Heart left ventricle (tissue), 16 donors: ENCODE data around the gene HSPA4. TPM values are rescaled to one million over a fixed set of nuclear protein-coding genes. Genes with fewer than 3 reads are reported as not detected.
"Not testable (repeated sequence)": the region's sequence is repeated elsewhere in the genome, so short reads cannot be mapped to it uniquely, and the experiment has no call there.

Experiments used
- ATAC-seq, 4 donors: fragments of 200-7000 bp; cut with Tn5 transposase; one replicate each; pipeline ENCODE4 v1.9.1; 2020 to 2022; ENCODE audit warnings: moderate library complexity in 4 of 4, mild to moderate bottlenecking in 3 of 4, moderate number of reproducible peaks in 1 of 4
- DNase-seq, 5 donors: peaks; one replicate each; pipeline ENCODE4 v3.0.0-alpha.2; 2020
- H3K27ac ChIP-seq, 12 donors: fragments of 200-600 bp; sonication (generic) in 4 of 12; one replicate each; pipeline versions ENCODE4 v1.5.0 to v1.8.0; 2016 to 2022; ENCODE audit warnings: mild to moderate bottlenecking in 2 of 12
- H3K27me3 ChIP-seq, 9 donors: fragments of 200-600 bp; sonication (generic) in 2 of 9; one replicate each; pipeline versions ENCODE4 v1.5.1 to v1.8.0; 2016 to 2022; ENCODE audit warnings: mild to moderate bottlenecking in 3 of 9
- H3K36me3 ChIP-seq, 9 donors: fragments of 200-600 bp; sonication (generic) in 2 of 9; one replicate each; pipeline versions ENCODE4 v1.5.0 to v1.8.0; 2018 to 2022; ENCODE audit warnings: mild to moderate bottlenecking in 2 of 9
- H3K4me1 ChIP-seq, 12 donors: fragments of 200-600 bp; sonication (generic) in 4 of 12; one replicate each; pipeline versions ENCODE4 v1.5.0 to v1.8.0; 2016 to 2022; ENCODE audit warnings: mild to moderate bottlenecking in 3 of 12
- H3K4me3 ChIP-seq, 12 donors: fragments of 200-600 bp; sonication (generic) in 4 of 12; one replicate each; pipeline versions ENCODE4 v1.5.0 to v1.8.0; 2017 to 2022; ENCODE audit warnings: mild to moderate bottlenecking in 9 of 12, moderate library complexity in 4 of 12
- H3K9me3 ChIP-seq, 12 donors: fragments of 200-600 bp; sonication (generic) in 4 of 12; one replicate each; pipeline versions ENCODE4 v1.5.0 to v1.8.0; 2016 to 2022; ENCODE audit warnings: mild to moderate bottlenecking in 1 of 12
- POLR2A ChIP-seq, 2 donors: fragments of 450-650 bp; IDR thresholded peaks; one replicate each; pipeline ENCODE4 v1.6.1; 2017; ENCODE audit warnings: antibody characterized with exemption in 2 of 2, mild to moderate bottlenecking in 2 of 2, moderate library complexity in 2 of 2
- WGBS, 4 donors: extraction: QIAGEN DNeasy Blood & Tissue Kit in 2 of 4; methylation state at CpG; one replicate each; pipeline versions ENCODE4 v1.1.5 to v1.1.7; 2013 to 2018; 5-methylcytosine and 5-hydroxymethylcytosine counted together
- intact Hi-C, 10 donors: fragments of 100-400 bp; cut with DNase I; formaldehyde crosslinking; loops; one replicate each; pipeline versions ENCODE4 v1.11.1 to v1.14.2; 2022
- polyA plus RNA-seq, 2 donors: library from polyadenylated mRNA; stranded (reverse); fragments of 200-250 nt; gene quantifications; one replicate each; pipeline ENCODE4 v1.2.3, GENCODE V29; 2013
- total RNA-seq, 9 donors: library from RNA; depleted of rRNA in 2 of 9; stranded (reverse); fragments of >200 nt in 2 of 9; fragmentation: NEBNext Ultra II Directional in 3 of 9; extraction: Animal tissue kit (Norgen Biotek cat#: 25700) in 3 of 9; gene quantifications; one replicate each; pipeline versions ENCODE4 v1.1.0 to v1.2.4, GENCODE V29; 2016 to 2023
- TF ChIP-seq, protein P1 (sequence below), 12 donors: fragments of 200-600 bp; sonication (generic) in 4 of 12; IDR thresholded peaks; one replicate each; pipeline versions ENCODE4 v1.5.0 to v1.8.0; 2018 to 2022; ENCODE audit warnings: antibody characterized with exemption in 12 of 12, mild to moderate bottlenecking in 5 of 12
- donor health status: ischemic (EF 13 %, LVEDD 7.1; RV severe dilation, severe dysfunction).
- donor health status: healthy with polysubstance abuse.
- donor health status: DM: no; HTN: yes; CAD: no.
- donor health status: DM: no; HTN: no; CAD: no.
- donor health status: ischemic (EF 25% LVEDD 6.9; RV normal size, moderate dysfunction).
- donor health status: ischemic (EF 25% LVEDD 5.7; RV mildly dilated, moderate dysfunction).
- donor health status: healthy.
- donor health status: DM: yes; HTN: yes; CAD: no.
- donor health status: ischemic (EF 35%, LVEDD 5.7; RV mildly dilated, moderate dysfunction).
- donor health status: nonischemic (EF 11% LVEDD 7.7; RV severe dilation, severe dysfunction).
- donor health status: DM: yes; HTN: yes; CAD: no.
- donor health status: PGD.
- donor health status: ischemic (EF 29% LVEDD 5.4; RV normal size, mild dysfunction).
- donor health status: nonischemic (EF 23%, LVEDD 6.1; RV moderate dilation, normal function).

Gene HSPA4
- total and polyA plus RNA-seq, 11 donors = 57.5 to 132 (median 98.5) TPM

DNA sequence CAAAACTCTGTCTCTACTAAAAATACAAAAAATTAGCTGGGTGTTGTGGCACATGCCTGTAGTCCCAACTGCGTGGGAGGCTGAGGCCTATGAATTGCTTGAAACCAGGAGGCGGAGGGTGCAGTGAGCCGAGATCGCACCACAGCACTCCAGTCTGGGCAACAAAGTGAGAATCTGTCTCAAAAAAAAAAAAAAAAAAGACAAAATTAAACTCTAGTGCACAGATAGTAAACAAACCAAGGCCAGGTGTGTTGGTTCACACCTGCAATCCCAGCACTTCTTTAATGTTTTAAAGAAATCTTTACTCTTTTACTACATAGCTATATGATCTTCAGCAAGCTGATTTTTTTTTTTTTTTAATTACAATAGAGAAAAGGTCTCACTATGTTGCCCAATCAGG, 33.8 kb upstream of the HSPA4 start:
- H3K27me3 ChIP-seq = no peaks in the 10 kb centered on the region
- WGBS, 4 donors = 73 to 93% (median 84%) methylated on average over 4 of the region's 4 CpGs
- intact Hi-C loops = no loop called here

DNA sequence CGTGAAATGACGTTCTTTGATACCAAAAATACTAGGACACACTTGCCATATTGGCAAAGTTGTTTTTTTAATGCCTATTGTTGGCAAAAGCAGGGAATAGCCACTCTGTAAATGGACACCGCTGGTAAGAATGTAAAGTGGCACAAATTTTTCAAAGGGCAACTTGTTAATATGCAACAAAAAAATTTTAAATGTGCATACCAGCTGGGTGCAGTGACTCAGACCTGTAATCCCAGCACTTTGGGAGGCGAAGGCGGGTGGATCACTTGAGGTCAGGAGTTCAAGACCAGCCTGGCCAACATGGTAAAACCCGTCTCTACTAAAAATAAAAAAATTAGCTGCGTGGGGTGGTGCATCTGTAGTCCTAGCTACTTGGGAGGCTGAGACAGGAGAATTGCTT, 32.3 kb upstream of the HSPA4 start:
- H3K9me3 ChIP-seq, H3K4me1 ChIP-seq, ATAC-seq, H3K27me3 ChIP-seq, intact Hi-C loops, DNase-seq, H3K27ac ChIP-seq, H3K4me3 ChIP-seq: not testable (repeated sequence)
- H3K36me3 ChIP-seq = peaks cover 0 to 58% (median 38%) of the 10 kb centered on the region in 9 donors
- 93 to 95% (median 95%) methylated on average over 7 of the region's 7 CpGs for WGBS, 4 donors

More for the DNA sequence above, 33.8 kb upstream of the HSPA4 start:
- peaks cover 0 to 57% (median 38%) of the 10 kb centered on the region in 9 donors for H3K36me3 ChIP-seq
- H3K27ac ChIP-seq = no peak overlapping the region
- ATAC-seq (no peak), DNase-seq (no peak)
- H3K4me3 ChIP-seq = no peak overlapping the region
- H3K4me1 ChIP-seq = no peaks in the 10 kb centered on the region
- H3K9me3 ChIP-seq = no peaks in the 10 kb centered on the region
- no peak for TF ChIP-seq POLR2A (IDR thresholded peaks at IDR 0.05)

DNA sequence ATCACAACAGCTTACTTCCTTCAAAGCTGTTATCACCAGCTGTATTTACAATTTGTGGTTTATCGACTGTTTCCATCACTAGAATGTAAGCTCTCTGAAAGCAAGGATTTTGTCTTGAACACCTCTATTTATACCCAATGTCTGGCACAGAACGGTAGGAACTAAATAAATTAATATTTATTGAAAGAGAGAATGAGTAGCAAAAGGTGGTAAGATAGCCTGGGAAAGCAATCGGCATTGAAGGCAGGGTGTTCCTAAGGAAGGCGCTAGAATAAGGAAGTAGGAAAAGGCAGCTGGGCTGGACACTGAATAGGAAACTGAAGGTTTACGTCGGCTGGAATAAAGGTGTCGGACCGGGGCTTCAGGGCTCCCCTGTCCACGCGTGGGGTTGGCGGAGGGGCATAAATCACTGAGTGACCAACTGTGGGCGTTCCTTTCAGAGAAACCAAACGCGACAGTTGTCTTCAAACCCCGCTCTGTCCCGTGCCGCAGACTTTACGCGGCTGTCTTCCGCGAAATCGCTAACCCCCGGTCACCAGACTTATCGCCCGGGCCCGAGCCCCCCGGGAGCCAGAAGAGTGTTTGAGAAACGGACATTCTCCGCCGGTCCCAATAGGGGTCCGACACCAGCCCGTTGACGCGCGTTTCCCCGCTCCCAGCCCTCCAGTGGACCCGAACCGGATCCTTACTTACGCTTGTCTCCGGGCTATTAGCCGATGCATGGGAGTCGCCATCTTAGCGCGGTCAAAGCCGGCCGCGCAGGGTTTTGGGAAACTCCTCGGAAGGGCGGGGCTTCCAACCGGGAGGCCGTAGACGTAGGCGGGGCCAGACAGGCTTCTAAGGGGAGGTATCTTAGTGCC, 25.8 kb upstream of the HSPA4 start, which contains the start of gene ZCCHC10:
ZCCHC10 (minus strand) TSS at position 746 of the 860 bp plus-strand sequence; CDS start at position 734, 12 bp downstream.
- 0 to 1% (median 1%) methylated on average over 29 to 53 of the region's 53 CpGs for WGBS, 4 donors
- DNase-seq = peak; percentile 93 to 96 (median 95)
- H3K27ac ChIP-seq = peak within 1 kb of the TSS; percentile 75 to 97 (median 93)
- intact Hi-C loops = loop anchor here in 3 of 10 donors (1.0 to 10.0 kb wide), 3 partner anchors 25 to 63 kb away; partner anchors contain the start of gene AFF4 (in 2 of the 3)
- no peaks in the 10 kb centered on the region for H3K27me3 ChIP-seq
- H3K9me3 ChIP-seq = no peaks in the 10 kb centered on the region
- TF ChIP-seq POLR2A (IDR thresholded peaks at IDR 0.05) = peak in 1 of 2 donors; percentile 75
- TF ChIP-seq, protein P1, sequence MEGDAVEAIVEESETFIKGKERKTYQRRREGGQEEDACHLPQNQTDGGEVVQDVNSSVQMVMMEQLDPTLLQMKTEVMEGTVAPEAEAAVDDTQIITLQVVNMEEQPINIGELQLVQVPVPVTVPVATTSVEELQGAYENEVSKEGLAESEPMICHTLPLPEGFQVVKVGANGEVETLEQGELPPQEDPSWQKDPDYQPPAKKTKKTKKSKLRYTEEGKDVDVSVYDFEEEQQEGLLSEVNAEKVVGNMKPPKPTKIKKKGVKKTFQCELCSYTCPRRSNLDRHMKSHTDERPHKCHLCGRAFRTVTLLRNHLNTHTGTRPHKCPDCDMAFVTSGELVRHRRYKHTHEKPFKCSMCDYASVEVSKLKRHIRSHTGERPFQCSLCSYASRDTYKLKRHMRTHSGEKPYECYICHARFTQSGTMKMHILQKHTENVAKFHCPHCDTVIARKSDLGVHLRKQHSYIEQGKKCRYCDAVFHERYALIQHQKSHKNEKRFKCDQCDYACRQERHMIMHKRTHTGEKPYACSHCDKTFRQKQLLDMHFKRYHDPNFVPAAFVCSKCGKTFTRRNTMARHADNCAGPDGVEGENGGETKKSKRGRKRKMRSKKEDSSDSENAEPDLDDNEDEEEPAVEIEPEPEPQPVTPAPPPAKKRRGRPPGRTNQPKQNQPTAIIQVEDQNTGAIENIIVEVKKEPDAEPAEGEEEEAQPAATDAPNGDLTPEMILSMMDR (IDR thresholded peaks at IDR 0.05) = no peak
- H3K4me1 ChIP-seq = peaks cover 0 to 24% (median 11%) of the 10 kb centered on the region in 12 donors
- H3K36me3 ChIP-seq = peaks cover 0 to 20% (median 7%) of the 10 kb centered on the region in 9 donors
- ATAC-seq = peak; percentile 97 to 100 (median 100)
- peak within 1 kb of the TSS; percentile 53 to 98 (median 83) for H3K4me3 ChIP-seq

DNA sequence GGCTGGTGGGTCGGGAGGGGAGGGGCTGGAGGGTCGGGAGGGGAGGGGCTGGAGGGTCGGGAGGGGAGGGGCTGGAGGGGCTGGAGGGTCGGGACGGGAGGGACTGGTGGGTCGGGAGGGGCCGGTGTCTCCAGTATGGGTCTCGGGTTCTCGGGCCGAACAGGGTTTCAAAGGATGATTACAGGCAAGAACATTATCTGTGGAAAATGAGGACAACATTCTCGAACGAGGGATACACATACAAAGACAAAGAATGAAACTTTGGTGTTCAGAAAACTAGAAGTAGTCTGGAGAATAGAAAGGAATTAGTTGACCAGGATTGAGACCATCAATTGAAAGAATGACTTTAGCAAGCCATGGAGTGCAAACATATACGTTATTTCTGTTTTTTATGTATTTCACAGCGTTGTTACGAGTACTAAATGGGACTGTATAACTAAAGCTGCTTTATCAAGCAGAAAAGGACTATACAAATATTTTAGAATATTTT, 25.1 kb upstream of the HSPA4 start:
- intact Hi-C loops = loop anchor here in 3 of 10 donors (1.0 to 10.0 kb wide), 3 partner anchors 24 to 63 kb away; partner anchors contain the start of gene AFF4 (in 2 of the 3)
- H3K36me3 ChIP-seq = peaks cover 0 to 20% (median 7%) of the 10 kb centered on the region in 9 donors
- no peaks in the 10 kb centered on the region for H3K9me3 ChIP-seq
- TF ChIP-seq, protein P1 (IDR thresholded peaks at IDR 0.05) = no peak
- no peak for TF ChIP-seq POLR2A (IDR thresholded peaks at IDR 0.05)
- H3K4me1 ChIP-seq = peaks cover 0 to 24% (median 11%) of the 10 kb centered on the region in 12 donors
- DNase-seq = no peak
- peak overlapping the region in 11 of 12 donors; percentile 22 to 97 (median 92) for H3K27ac ChIP-seq
- WGBS, 4 donors = 8 to 14% (median 11%) methylated on average over 15 of the region's 15 CpGs
- H3K27me3 ChIP-seq = no peaks in the 10 kb centered on the region
- H3K4me3 ChIP-seq = peak overlapping the region in 11 of 12 donors; percentile 69 to 98 (median 84)
- no peak for ATAC-seq

DNA sequence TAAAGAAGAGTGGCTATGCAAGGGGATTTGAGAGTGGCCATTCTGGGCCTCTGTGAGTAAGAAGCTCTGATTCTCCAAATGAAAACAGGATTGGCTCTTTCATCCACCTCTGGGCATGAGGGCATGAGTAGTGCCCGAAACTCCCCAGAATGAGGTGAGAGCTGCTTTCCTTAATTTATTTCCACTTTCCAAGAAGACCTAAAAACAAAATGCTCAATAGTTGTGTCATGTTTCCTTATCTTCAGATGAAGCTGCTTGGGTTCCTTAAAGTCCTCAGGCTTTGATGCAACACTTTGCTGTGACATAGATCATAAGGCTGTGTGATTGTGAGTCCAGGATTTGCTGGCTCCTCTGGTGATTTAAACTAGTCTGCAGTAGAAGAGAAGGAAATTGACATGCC, 22.4 kb upstream of the HSPA4 start:
- Histone ChIP-seq H3K27me3 (no peaks in the 10 kb centered on the region), H3K9me3 (no peaks in the 10 kb centered on the region), H3K4me1 (peaks cover 0 to 24% (median 11%) of the 10 kb centered on the region in 12 donors), H3K36me3 (peaks cover 0 to under 1% (median 0%) of the 10 kb centered on the region in 9 donors), H3K27ac (no peak overlapping the region), H3K4me3 (no peak overlapping the region)
- no peak for ATAC-seq
- no peak for TF ChIP-seq POLR2A (IDR thresholded peaks at IDR 0.05)
- TF ChIP-seq, protein P1 (IDR thresholded peaks at IDR 0.05) = no peak
- DNase-seq = no peak
- intact Hi-C loops = loop anchor here in 1 of 10 donors (10.0 kb wide), 1 partner anchor 55 kb away; no protein-coding TSS in a partner anchor
- 93 to 100% (median 97%) methylated on average over 1 of the region's 1 CpG for WGBS, 4 donors
